A549 (cell line): ENCODE results near the gene TTPAL. TPM values are rescaled to one million over a fixed set of nuclear protein-coding genes. Genes with fewer than 3 reads are reported as not detected.

Source experiments
- ATAC-seq, 2 experiments: fragments of 200-7000 bp in 1 of 2; fragments of >200 bp in 1 of 2; cut with Nextera tagmentation in 1 of 2; cut with Tn5 transposase in 1 of 2; 3 replicates each; pipeline versions ENCODE4 v1.8.0 to v1.9.1; 2018 to 2020; ENCODE audit warnings: mild to moderate bottlenecking in 1 of 2, moderate library complexity in 1 of 2
- CTCF ChIA-PET: fragments of 300-600 bp; sonication (Branson Sonifier 250); formaldehyde crosslinking; extraction: SDS; loops from one replicate; lab custom pipeline; 2021; ENCODE audit warnings: antibody characterized with exemption, inconsistent platforms; lab: Yijun Ruan, JAX
- POLR2A ChIA-PET: fragments of 350-600 bp; formaldehyde crosslinking; extraction: SDS; loops from one replicate; lab custom pipeline; 2021; ENCODE audit warnings: antibody characterized with exemption, inconsistent platforms; lab: Yijun Ruan, JAX
- DNase-seq, 2 experiments: peaks; one replicate each; pipeline versions ENCODE4 v3.0.0 to v3.0.0-alpha.2; 2011 to 2016; ENCODE audit warnings: low read depth in 1 of 2, low spot score in 1 of 2
- FAIRE-seq: peaks from 2 replicates; lab custom pipeline; 2011; peaks lifted over from hg19 to GRCh38; lab: Jason Lieb, UNC
- H3K27ac ChIP-seq, 2 experiments: fragments of >200 bp; sonication (Bioruptor Twin); formaldehyde crosslinking; 3 replicates each; pipeline ENCODE4 v1.5.1; 2016 to 2017
- H3K4me1 ChIP-seq: fragments of >200 bp; sonication (Bioruptor Twin); formaldehyde crosslinking; 3 replicates; pipeline ENCODE4 v1.6.1; 2016
- H3K4me2 ChIP-seq: fragments of >200 bp; sonication (Bioruptor Twin); formaldehyde crosslinking; 3 replicates; pipeline ENCODE4 v1.6.1; 2016
- H3K4me3 ChIP-seq: fragments of >200 bp; sonication (Bioruptor Twin); formaldehyde crosslinking; 3 replicates; pipeline ENCODE4 v1.5.1; 2016
- H3K9me3 ChIP-seq: fragments of >200 bp; sonication (Bioruptor Twin); formaldehyde crosslinking; 3 replicates; pipeline ENCODE4 v1.6.1; 2016
- ATOH8 ChIP-seq: fragments of 250-450 bp; sonication (Bioruptor Pico); IDR thresholded peaks from 2 replicates; pipeline ENCODE4 v1.5.0; 2020; ENCODE audit warnings: low read depth, mild to moderate bottlenecking, moderate library complexity
- BHLHE40 ChIP-seq: IDR thresholded peaks from 2 replicates; pipeline ENCODE4 v1.6.1; 2012; ENCODE audit warnings: low read depth, low read length, inconsistent platforms
- CEBPB ChIP-seq, 2 experiments: fragments of >200 bp in 1 of 2; sonication (Bioruptor Twin) in 1 of 2; formaldehyde crosslinking in 1 of 2; IDR thresholded peaks; 2 replicates each; pipeline ENCODE4 v1.6.1; 2012 to 2016
- CHD4 ChIP-seq: fragments of 200-600 bp; sonication (generic); IDR thresholded peaks from 2 replicates; pipeline ENCODE4 v1.6.1; 2016; ENCODE audit warnings: antibody characterized with exemption, mild to moderate bottlenecking, borderline replicate concordance
- CTCF ChIP-seq: fragments of >200 bp; sonication (Bioruptor Twin); formaldehyde crosslinking; IDR thresholded peaks from 3 replicates; pipeline ENCODE4 v1.5.1; 2016
- FOXS1 ChIP-seq: fragments of 250-450 bp; sonication (Bioruptor Pico); IDR thresholded peaks from 2 replicates; pipeline ENCODE4 v1.5.0; 2020; ENCODE audit warnings: mild to moderate bottlenecking, moderate library complexity
- HES2 ChIP-seq: fragments of >200 bp; sonication (Bioruptor Twin); formaldehyde crosslinking; IDR thresholded peaks from 2 replicates; pipeline ENCODE4 v1.6.1; 2016
- HEYL ChIP-seq: fragments of 250-450 bp; sonication (Bioruptor Pico); IDR thresholded peaks from 2 replicates; pipeline ENCODE4 v1.8.0; 2021; ENCODE audit warnings: mild to moderate bottlenecking, moderate library complexity
- HOXB5 ChIP-seq: fragments of 250-450 bp; sonication (Bioruptor Pico); IDR thresholded peaks from 2 replicates; pipeline ENCODE4 v1.5.0; 2020; ENCODE audit warnings: mild to moderate bottlenecking, moderate library complexity
- JUN ChIP-seq, 2 experiments: fragments of >200 bp; sonication (Bioruptor Twin); formaldehyde crosslinking; IDR thresholded peaks; 2 replicates in 1 of 2; 3 replicates in 1 of 2; pipeline ENCODE4 v1.6.1; 2016 to 2017
- JUNB ChIP-seq: fragments of >200 bp; sonication (Bioruptor Twin); formaldehyde crosslinking; IDR thresholded peaks from 2 replicates; pipeline ENCODE4 v1.6.1; 2016
- KDM5A ChIP-seq: fragments of 200-600 bp; sonication (generic); IDR thresholded peaks from 2 replicates; pipeline ENCODE4 v1.6.1; 2016; ENCODE audit warnings: antibody characterized with exemption, mild to moderate bottlenecking
- MAFK ChIP-seq: fragments of 450-650 bp; IDR thresholded peaks from 2 replicates; pipeline ENCODE4 v1.6.1; 2014; ENCODE audit not compliant: partially characterized antibody
- NPAS2 ChIP-seq: fragments of 250-450 bp; sonication (Bioruptor Pico); IDR thresholded peaks from 2 replicates; pipeline ENCODE4 v1.8.0; 2022; ENCODE audit warnings: mild to moderate bottlenecking, moderate library complexity, borderline replicate concordance
- RAD21 ChIP-seq, 2 experiments: fragments of >200 bp in 1 of 2; sonication (Bioruptor Twin) in 1 of 2; formaldehyde crosslinking in 1 of 2; IDR thresholded peaks in 1 of 2; conservative IDR thresholded peaks in 1 of 2; 2 replicates in 1 of 2; 3 replicates in 1 of 2; pipeline ENCODE4 v1.6.1; 2012 to 2018; ENCODE audit warnings: inconsistent platforms in 1 of 2
- RFX5 ChIP-seq: fragments of 450-650 bp; IDR thresholded peaks from 2 replicates; pipeline ENCODE4 v1.7.1; 2014; ENCODE audit warnings: antibody characterized with exemption, mild to moderate bottlenecking, moderate library complexity
- RNF2 ChIP-seq: fragments of 200-600 bp; sonication (generic); IDR thresholded peaks from 2 replicates; pipeline ENCODE4 v1.6.1; 2016; ENCODE audit warnings: low read depth, mild to moderate bottlenecking, antibody characterized with exemption, moderate library complexity, borderline replicate concordance
- SREBF2 ChIP-seq: fragments of 450-650 bp; IDR thresholded peaks from 2 replicates; pipeline ENCODE4 v1.6.1; 2014; ENCODE audit warnings: mild to moderate bottlenecking, moderate library complexity
- ZSCAN20 ChIP-seq: fragments of 250-450 bp; sonication (Bioruptor Pico); IDR thresholded peaks from 2 replicates; pipeline ENCODE4 v1.8.0; 2022; ENCODE audit warnings: mild to moderate bottlenecking, moderate library complexity
- WGBS: methylation state at CpG from one replicate; pipeline ENCODE4 v1.1.6; 2017; ENCODE audit errors: missing lambda C conversion rate; 5-methylcytosine and 5-hydroxymethylcytosine counted together
- polyA plus RNA-seq, 4 experiments: library from polyadenylated mRNA; depleted of rRNA in 3 of 4; stranded (reverse); fragments of >200 nt; fragmentation: RNase III in 1 of 4; extraction: RNeasy Plus Mini Kit Qiagen cat#74134 plus additional on column Dnase treatment in 1 of 4; gene quantifications; 2 replicates in 3 of 4; 3 replicates in 1 of 4; pipeline ENCODE4 v1.2.3, GENCODE V29; 2011 to 2017

The TTPAL gene
- polyA plus RNA-seq, 2 of the 4 experiments (the other 2 are of a cell fraction) = 9.1 to 9.2 TPM

GRCh38 chr20:44428174-44429016, 47.3 kb upstream of the TTPAL start:
- DNase-seq (no peak), ATAC-seq (no peak), FAIRE-seq (no peak)
- Histone ChIP-seq H3K4me1 (no peaks in the 10 kb centered on the region), H3K27ac (no peak overlapping the region), H3K4me3 (no peak overlapping the region), H3K9me3 (no peaks in the 10 kb centered on the region), H3K4me2 (no peak overlapping the region)
- ChIA-PET CTCF (interaction anchor here (0.8 to 1.6 kb wide), 3 partner anchors 21 to 213 kb away, joined by 3 to 5 read pairs (median 3); no protein-coding TSS in a partner anchor), POLR2A (no interaction called here)
- no peak for TF ChIP-seq BHLHE40
- no peak for TF ChIP-seq FOXS1 (CRISPR knock-in tag)
- no peak for TF ChIP-seq CEBPB (IDR thresholded peaks at IDR 0.05)
- no peak for TF ChIP-seq RNF2
- no peak for TF ChIP-seq KDM5A
- no peak for TF ChIP-seq SREBF2
- TF ChIP-seq HOXB5 (CRISPR knock-in tag) = no peak
- no peak for TF ChIP-seq ZSCAN20 (CRISPR knock-in tag)
- no peak for TF ChIP-seq RAD21 (conservative IDR thresholded peaks at IDR 0.05 in 1 of 2, IDR thresholded peaks at IDR 0.05 in 1 of 2)
- no peak for TF ChIP-seq ATOH8
- TF ChIP-seq NPAS2 = no peak
- WGBS = 72% methylated on average over 5 of the region's 8 CpGs

- POLR2A ChIA-PET = no interaction called here
- TF ChIP-seq MAFK = no peak
- TF ChIP-seq JUN (IDR thresholded peaks at IDR 0.05) = no peak
- TF ChIP-seq RFX5 = no peak
- no peak for TF ChIP-seq CHD4
- TF ChIP-seq, all 56 proteins: peak for 0
- WGBS = 65% methylated on average over 2 of the region's 2 CpGs
- Histone ChIP-seq H3K4me3 (no peak overlapping the region), H3K9me3 (no peaks in the 10 kb centered on the region), H3K27ac (no peak overlapping the region), H3K4me2 (no peak overlapping the region), H3K4me1 (no peaks in the 10 kb centered on the region)
- DNase-seq = no peak
- no peak for ATAC-seq
- CTCF ChIA-PET = no interaction called here
- FAIRE-seq = no peak
Measured at GRCh38 chr20:44429017-44429339, 46.7 kb upstream of the TTPAL start.

GRCh38 chr20:44429419-44430269, 46.0 kb upstream of the TTPAL start:
- Histone ChIP-seq H3K9me3 (no peaks in the 10 kb centered on the region), H3K27ac (no peak overlapping the region), H3K4me2 (no peak overlapping the region), H3K4me1 (no peaks in the 10 kb centered on the region), H3K4me3 (no peak overlapping the region)
- ChIA-PET CTCF (no interaction called here), POLR2A (no interaction called here)
- WGBS = 84% methylated on average over 17 of the region's 17 CpGs
- ATAC-seq (no peak), FAIRE-seq (no peak), DNase-seq (no peak)
- TF ChIP-seq HEYL (CRISPR knock-in tag) (no peak), HES2 (no peak), JUN (IDR thresholded peaks at IDR 0.05) (no peak), JUNB (no peak), CTCF (no peak)
